Measurements from ENCODE around the gene FARSB. TPM values are rescaled to one million over a fixed set of nuclear protein-coding genes. Genes with fewer than 3 reads are reported as not detected.

The FARSB gene
- total RNA-seq, 4 donors from 2014 or later = 12.2 to 18.4 (median 17.9) TPM

- DNase-seq (ENCODE audit: low spot score in 2 of 2) = no peak
- 97% methylated on average over 1 of the region's 1 CpG for WGBS
- H3K27me3 ChIP-seq = no peaks in the 10 kb centered on the region
- no peaks in the 10 kb centered on the region for H3K4me1 ChIP-seq
- no peak overlapping the region for H3K4me3 ChIP-seq
- TF ChIP-seq CTCF (IDR thresholded peaks at IDR 0.05) (no peak), POLR2AphosphoS5 (IDR thresholded peaks at IDR 0.05) (no peak), EP300 (IDR thresholded peaks at IDR 0.05) (no peak), POLR2A (IDR thresholded peaks at IDR 0.05) (no peak)
- peaks cover 82% of the 10 kb centered on the region for H3K36me3 ChIP-seq
- no peak overlapping the region for H3K27ac ChIP-seq
- H3K9me3 ChIP-seq = no peaks in the 10 kb centered on the region
Observed at GRCh38 chr2:222635295-222635694, 20.6 kb downstream of the FARSB start.

- H3K27ac ChIP-seq = no peak overlapping the region
- WGBS = 92% methylated on average over 5 of the region's 5 CpGs
- peaks cover 81% of the 10 kb centered on the region for H3K36me3 ChIP-seq
- no peaks in the 10 kb centered on the region for H3K27me3 ChIP-seq
- no peak overlapping the region for H3K4me3 ChIP-seq
- TF ChIP-seq EP300 (IDR thresholded peaks at IDR 0.05) (no peak), CTCF (IDR thresholded peaks at IDR 0.05) (no peak), POLR2AphosphoS5 (IDR thresholded peaks at IDR 0.05) (no peak), POLR2A (IDR thresholded peaks at IDR 0.05) (no peak)
- H3K9me3 ChIP-seq = no peaks in the 10 kb centered on the region
- DNase-seq (ENCODE audit: low spot score in 2 of 2) = no peak
- H3K4me1 ChIP-seq = no peaks in the 10 kb centered on the region
Observed at GRCh38 chr2:222627764-222628163, 28.1 kb downstream of the FARSB start.

- Histone ChIP-seq H3K36me3 (peaks cover 73% of the 10 kb centered on the region), H3K27me3 (no peaks in the 10 kb centered on the region), H3K4me1 (no peaks in the 10 kb centered on the region), H3K4me3 (no peak overlapping the region), H3K27ac (no peak overlapping the region), H3K9me3 (no peaks in the 10 kb centered on the region)
- no peak for DNase-seq (ENCODE audit: low spot score in 2 of 2)
- WGBS = 90% methylated on average over 6 of the region's 6 CpGs
- no peak for TF ChIP-seq POLR2AphosphoS5 (IDR thresholded peaks at IDR 0.05)
- no peak for TF ChIP-seq CTCF (IDR thresholded peaks at IDR 0.05)
- no peak for TF ChIP-seq POLR2A (IDR thresholded peaks at IDR 0.05)
- no peak for TF ChIP-seq EP300 (IDR thresholded peaks at IDR 0.05)
Observed at GRCh38 chr2:222623756-222624309, 32.1 kb downstream of the FARSB start.

- H3K36me3 ChIP-seq = peaks cover 75% of the 10 kb centered on the region
- no peak overlapping the region for H3K4me3 ChIP-seq
- no peak overlapping the region for H3K27ac ChIP-seq
- H3K27me3 ChIP-seq = no peaks in the 10 kb centered on the region
- DNase-seq (ENCODE audit: low spot score in 2 of 2) = no peak
- TF ChIP-seq CTCF (IDR thresholded peaks at IDR 0.05) (no peak), POLR2AphosphoS5 (IDR thresholded peaks at IDR 0.05) (no peak), EP300 (IDR thresholded peaks at IDR 0.05) (no peak), POLR2A (IDR thresholded peaks at IDR 0.05) (no peak)
- no peaks in the 10 kb centered on the region for H3K4me1 ChIP-seq
- WGBS = 58% methylated on average over 2 of the region's 2 CpGs
- H3K9me3 ChIP-seq = no peaks in the 10 kb centered on the region
Observed at GRCh38 chr2:222622910-222623309, 33.0 kb downstream of the FARSB start.

- no peaks in the 10 kb centered on the region for H3K9me3 ChIP-seq
- peaks cover 77% of the 10 kb centered on the region for H3K36me3 ChIP-seq
- H3K4me3 ChIP-seq = no peak overlapping the region
- TF ChIP-seq CTCF (IDR thresholded peaks at IDR 0.05) = no peak
- TF ChIP-seq POLR2A (IDR thresholded peaks at IDR 0.05) = no peak
- TF ChIP-seq EP300 (IDR thresholded peaks at IDR 0.05) = no peak
- no peak for TF ChIP-seq POLR2AphosphoS5 (IDR thresholded peaks at IDR 0.05)
- H3K27ac ChIP-seq = no peak overlapping the region
- DNase-seq (ENCODE audit: low spot score in 2 of 2) = no peak
- 92% methylated on average over 4 of the region's 4 CpGs for WGBS
- H3K4me1 ChIP-seq = no peaks in the 10 kb centered on the region
- no peaks in the 10 kb centered on the region for H3K27me3 ChIP-seq
Observed at GRCh38 chr2:222621893-222622292, 34.0 kb downstream of the FARSB start.
